ENCODE measurements around the gene FNDC3B.

The FNDC3B gene

GRCh38 chr3:172044833-172045585, 5.6 kb downstream of the FNDC3B start:
- H3K36me3 ChIP-seq (ENCODE audit: control insufficient read depth in 2 of 2, insufficient read depth in 1 of 2, low read length in 2 of 2), result peaks cover 0 to under 1% of the 10 kb centered on the region in 2 experiments; a peak in 1 of 3 replicates
- no peak overlapping the region for H3K27ac ChIP-seq (ENCODE audit: extremely low read depth, low read depth, low read length)
- POLR2A ChIA-PET, result no interaction called here
- TF ChIP-seq ZSCAN4 (tag by site-specific recombination; IDR thresholded peaks at IDR 0.05) (no peak), RBAK (tag by site-specific recombination; IDR thresholded peaks at IDR 0.05) (no peak), ZNF785 (tag by site-specific recombination; IDR thresholded peaks at IDR 0.05) (no peak), ZNF664 (tag by site-specific recombination; IDR thresholded peaks at IDR 0.05) (no peak), ZNF513 (tag by site-specific recombination; IDR thresholded peaks at IDR 0.05) (no peak), KLF9 (tag by site-specific recombination; IDR thresholded peaks at IDR 0.05; ENCODE audit: low read depth) (no peak), ZFP3 (tag by site-specific recombination; IDR thresholded peaks at IDR 0.05; ENCODE audit: low read depth) (no peak), ZNF561 (tag by site-specific recombination; IDR thresholded peaks at IDR 0.05; ENCODE audit: borderline replicate concordance) (no peak), SETDB1 (IDR thresholded peaks at IDR 0.05; ENCODE audit: insufficient read length, low read length) (no peak), ZNF585B (tag by site-specific recombination; IDR thresholded peaks at IDR 0.05) (no peak), ZNF580 (tag by site-specific recombination; IDR thresholded peaks at IDR 0.05) (no peak), ZFP37 (tag by site-specific recombination; IDR thresholded peaks at IDR 0.05) (no peak), ZNF341 (tag by site-specific recombination; IDR thresholded peaks at IDR 0.05; ENCODE audit: low read depth) (no peak), ZSCAN5A (tag by site-specific recombination; IDR thresholded peaks at IDR 0.05) (no peak), ZNF768 (tag by site-specific recombination; IDR thresholded peaks at IDR 0.05) (no peak), ZNF670 (tag by site-specific recombination; IDR thresholded peaks at IDR 0.05; ENCODE audit: low read depth) (no peak), ZNF274 (IDR thresholded peaks at IDR 0.05; ENCODE audit: low read length) (no peak), ZNF274 (tag by site-specific recombination; IDR thresholded peaks at IDR 0.05; ENCODE audit: borderline replicate concordance) (no peak), ZNF18 (tag by site-specific recombination; IDR thresholded peaks at IDR 0.05) (no peak), ZBTB49 (tag by site-specific recombination; IDR thresholded peaks at IDR 0.05; ENCODE audit: low read depth) (no peak)
- no peak overlapping the region for H3K4me3 ChIP-seq (ENCODE audit: low read depth, low read length)
- H3K4me1 ChIP-seq (ENCODE audit: control insufficient read depth, insufficient read depth, low read length), result peaks cover 4% of the 10 kb centered on the region; the same call in 1 of the 2 replicates
- CTCF ChIA-PET, result no interaction called here
- no peaks in the 10 kb centered on the region for H3K9me3 ChIP-seq (ENCODE audit: control insufficient read depth, insufficient read depth, low read depth, low read length)
